HG03159 (cell line): ENCODE data around the gene ADAMTS13.
"Not testable (repeated sequence)": the region's sequence is repeated elsewhere in the genome, so short reads cannot be mapped to it uniquely, and the experiment has no call there.

Experiments
- ATAC-seq: cut with Tn5 transposase; IDR thresholded peaks from one replicate; pipeline ENCODE4 v1.9.1; 2021; ENCODE audit warnings: mild to moderate bottlenecking, moderate library complexity; ENCODE audit not compliant: unreplicated experiment

The ADAMTS13 gene

DNA sequence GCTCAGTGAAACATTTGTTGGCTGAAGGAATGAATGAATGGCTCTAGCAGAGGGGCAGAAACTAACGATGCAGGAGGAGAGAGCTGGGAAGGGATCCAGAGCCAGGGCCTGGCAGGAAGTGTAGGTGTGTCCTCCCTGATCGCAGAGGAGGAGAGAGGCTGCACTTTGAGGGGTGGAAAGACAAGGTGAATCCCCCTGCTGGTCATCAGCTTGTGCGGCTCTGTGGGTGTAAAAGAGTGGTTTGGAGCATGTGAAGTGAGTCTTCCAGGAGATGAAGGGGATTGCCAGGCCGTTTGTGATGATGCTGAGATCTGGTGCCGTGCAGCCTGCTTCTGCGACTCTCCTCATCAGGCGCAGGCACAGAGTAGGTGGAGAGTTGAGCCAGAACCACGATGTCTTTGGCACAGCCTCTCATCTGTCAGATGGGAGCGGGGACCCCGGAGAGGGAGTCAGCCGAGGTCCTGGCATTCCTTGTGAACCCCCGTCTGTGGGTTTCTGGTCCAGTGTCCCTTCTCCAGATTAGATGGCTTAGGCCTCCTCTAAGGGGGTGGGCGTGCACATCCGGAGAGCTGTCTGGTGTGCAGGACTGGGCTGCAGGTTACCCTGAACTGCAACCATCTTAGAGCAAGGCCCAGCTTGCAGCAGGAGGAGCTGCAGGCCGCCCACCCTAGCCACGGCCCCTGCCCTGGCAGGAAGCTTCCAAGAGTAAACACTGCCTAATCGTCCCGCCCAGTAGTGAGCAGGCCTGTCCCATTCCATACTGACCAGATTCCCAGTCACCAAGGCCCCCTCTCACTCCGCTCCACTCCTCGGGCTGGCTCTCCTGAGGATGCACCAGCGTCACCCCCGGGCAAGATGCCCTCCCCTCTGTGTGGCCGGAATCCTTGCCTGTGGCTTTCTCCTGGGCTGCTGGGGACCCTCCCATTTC lies at the start of gene ADAMTS13:
Gene ADAMTS13, plus strand, starts transcription at position 753 of the 928 bp plus-strand sequence. Its CDS starts 77 bp downstream, at position 830.
- ATAC-seq, result no peak

DNA sequence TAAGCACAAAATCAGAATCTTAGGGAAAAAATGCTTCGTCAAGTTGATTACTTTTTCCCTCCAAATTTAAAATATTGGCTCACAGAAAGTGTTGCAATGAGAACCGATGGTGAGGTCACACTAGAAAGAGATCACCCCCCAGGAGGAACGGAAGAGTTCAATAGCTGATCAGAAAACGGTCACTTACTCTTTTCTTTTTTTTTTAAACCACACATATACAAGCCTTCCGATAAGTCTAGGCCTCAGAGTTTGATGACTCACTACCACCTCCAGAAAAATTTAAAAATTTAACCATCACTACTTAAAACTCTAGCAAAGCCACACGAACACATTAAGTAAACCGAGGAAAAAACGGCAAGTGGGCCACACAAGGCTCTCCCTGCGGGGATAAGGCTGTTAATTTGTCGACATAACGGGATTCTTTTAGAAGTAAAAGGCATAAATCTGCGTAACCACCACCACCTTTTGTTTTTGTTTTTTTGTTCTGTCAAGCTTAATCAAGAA lies 47.5 kb upstream of the ADAMTS13 start:
- ATAC-seq, result no peak

DNA sequence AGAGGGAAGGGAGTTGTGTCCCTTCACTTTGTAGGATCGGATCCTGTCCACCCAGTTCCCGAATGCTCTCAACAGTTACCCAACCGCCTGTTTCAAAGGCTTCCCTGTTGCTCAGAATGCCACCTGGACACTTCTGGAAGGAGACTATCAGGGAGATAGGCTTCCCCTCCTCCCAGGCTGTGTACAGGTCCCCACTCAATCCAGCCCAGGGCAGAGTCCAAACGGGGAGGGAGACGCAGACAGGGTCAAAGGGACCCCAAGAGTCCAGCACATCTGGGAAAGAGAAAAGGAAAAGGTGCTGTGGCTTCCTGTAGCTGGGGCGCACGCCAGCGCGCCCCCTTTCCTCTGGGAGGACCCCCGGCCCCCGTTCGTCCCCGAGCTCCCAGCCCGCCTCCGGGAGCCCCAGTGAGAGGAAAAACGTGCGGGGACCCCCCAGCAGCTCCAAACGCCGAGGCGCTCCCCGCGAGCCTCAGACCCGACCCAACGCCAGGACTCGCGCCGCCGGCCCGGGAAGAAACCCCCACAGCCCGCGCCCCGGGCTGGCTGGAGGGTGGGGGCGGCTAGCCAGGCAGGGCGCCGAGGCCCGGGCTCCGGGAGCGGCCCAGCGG lies 46.9 kb upstream of the ADAMTS13 start:
- peak; percentile 9 for ATAC-seq

DNA sequence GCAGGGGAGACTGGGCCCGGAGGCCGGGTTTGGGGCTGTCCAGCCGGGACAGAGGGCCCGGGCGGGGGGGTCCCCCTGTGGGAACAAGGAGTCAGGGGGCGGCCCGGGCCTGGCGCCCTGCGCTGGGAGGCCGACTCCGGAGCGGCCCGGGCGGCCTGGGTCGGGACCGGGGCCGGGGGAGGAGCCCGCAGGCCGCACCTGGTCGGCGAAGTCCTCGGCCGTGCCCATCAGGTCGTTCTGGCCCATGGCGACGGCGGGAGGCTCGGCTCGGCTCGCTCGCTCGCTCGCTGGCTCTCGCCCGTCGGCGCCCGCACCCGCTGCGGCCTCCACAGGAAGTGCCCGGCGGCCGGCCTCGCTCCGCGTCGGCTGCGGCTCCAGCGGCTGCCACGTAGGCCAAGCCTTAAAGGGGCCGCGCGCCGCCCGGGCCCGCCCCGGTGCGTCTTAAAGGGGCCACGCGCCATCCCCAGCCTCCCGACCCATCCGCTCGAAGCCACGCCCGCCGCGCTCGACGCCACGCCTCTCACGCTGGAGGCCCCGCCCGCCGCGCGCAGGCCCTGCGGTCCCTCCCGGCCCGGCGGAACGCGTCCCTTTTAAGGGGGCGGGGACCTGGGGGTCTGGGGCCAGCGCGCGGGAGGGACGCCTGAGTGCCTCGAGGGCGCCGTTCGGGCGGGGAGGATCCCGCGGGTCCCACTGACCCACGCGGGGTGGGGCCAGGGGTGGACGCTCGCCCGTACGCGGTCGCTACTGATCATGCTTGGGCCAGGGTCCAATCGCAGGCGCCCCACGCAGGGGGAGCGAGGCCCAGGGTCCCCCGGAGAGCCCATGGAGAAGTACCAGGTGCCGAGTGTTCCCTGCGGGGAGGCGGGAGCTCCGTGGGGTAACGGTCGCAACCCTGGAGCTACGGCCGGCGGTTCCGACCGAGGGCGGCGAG lies 46.2 kb upstream of the ADAMTS13 start, which contains the start of the genes STKLD1 and SURF4:
Gene STKLD1, plus strand, starts transcription at position 643 of the 931 bp plus-strand sequence. Its CDS starts 108 bp downstream, at position 751.
Gene SURF4, minus strand, starts transcription at position 337 of the 931 bp plus-strand sequence. Its CDS starts 91 bp downstream, at position 246.
- ATAC-seq, result peak; percentile 90

GRCh38 chr9:133377280-133377679 lies 44.9 kb upstream of the ADAMTS13 start:
- ATAC-seq, result not testable (repeated sequence)

- no peak for ATAC-seq
Observed at GRCh38 chr9:133377721-133378216, 44.4 kb upstream of the ADAMTS13 start.

DNA sequence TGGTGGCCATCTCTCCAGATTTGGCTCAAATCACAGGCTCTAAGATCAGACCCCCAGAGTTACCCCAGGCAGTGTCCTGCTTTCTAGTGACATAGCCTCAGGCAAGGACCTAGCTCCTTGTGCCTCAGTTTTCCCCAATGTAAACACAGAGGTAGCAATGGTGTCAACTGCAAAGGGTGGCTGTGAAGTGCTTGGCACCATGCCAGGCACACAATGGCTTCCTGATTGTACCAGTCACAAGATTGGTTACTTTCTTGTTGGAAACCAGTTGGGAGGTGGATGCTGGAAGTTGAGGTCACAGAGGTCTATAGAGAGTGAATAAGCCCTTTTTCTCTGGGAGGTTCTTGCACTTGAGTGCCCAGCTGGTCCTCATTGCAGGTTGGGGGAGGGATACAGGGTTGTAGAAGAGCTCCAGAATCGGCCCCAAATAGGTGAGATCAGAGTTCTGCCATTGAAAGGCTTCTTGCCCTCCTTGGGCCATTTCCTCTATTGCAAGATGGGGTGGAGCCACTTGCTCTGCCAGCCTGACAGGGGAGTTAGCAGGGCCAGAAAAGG lies 43.7 kb upstream of the ADAMTS13 start:
- ATAC-seq, result no peak

GRCh38 chr9:133379153-133380086 lies 42.7 kb upstream of the ADAMTS13 start:
- no peak for ATAC-seq

DNA sequence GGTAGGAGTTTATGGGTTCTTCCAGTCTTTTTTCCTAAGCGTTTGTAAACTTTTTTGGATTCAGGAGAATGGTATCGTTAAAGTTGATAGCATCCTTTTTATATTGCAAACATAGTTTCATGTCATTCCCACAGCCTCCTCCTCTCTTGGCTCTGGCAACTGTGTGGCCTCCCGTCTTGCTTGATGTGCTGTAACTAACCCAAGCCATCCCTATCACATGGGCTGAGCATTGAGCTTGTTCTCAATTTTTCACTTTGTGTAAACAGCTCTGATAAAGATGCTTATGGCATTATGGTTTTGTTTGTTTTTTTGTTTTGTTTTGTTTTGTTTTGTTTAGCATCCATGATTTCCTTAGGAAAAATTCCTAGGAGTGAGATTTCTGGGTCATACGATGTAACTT lies 41.4 kb upstream of the ADAMTS13 start:
- no peak for ATAC-seq

- ATAC-seq, result no peak
Observed at GRCh38 chr9:133382507-133383141, 39.5 kb upstream of the ADAMTS13 start.

DNA sequence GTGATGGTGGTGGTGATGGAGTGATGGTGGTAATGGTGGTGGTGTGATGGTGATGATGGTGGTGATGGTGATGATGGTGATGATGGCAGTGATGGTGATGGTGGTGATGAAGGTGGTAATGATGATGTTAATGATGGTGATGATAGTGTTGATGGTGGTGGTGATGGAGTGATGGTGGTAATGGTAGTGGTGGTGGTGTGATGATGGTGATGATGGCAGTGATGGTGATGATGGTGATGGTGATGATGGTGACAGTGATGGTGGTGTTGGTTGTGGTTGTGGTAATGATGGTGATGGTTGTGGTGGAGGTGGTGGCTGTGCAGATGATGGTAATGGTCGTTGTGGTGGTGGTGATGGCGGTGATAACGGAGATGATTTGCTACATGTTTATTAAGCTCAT lies 38.7 kb upstream of the ADAMTS13 start:
- ATAC-seq, result no peak

- no peak for ATAC-seq
Observed at GRCh38 chr9:133384736-133385321, 37.3 kb upstream of the ADAMTS13 start.

DNA sequence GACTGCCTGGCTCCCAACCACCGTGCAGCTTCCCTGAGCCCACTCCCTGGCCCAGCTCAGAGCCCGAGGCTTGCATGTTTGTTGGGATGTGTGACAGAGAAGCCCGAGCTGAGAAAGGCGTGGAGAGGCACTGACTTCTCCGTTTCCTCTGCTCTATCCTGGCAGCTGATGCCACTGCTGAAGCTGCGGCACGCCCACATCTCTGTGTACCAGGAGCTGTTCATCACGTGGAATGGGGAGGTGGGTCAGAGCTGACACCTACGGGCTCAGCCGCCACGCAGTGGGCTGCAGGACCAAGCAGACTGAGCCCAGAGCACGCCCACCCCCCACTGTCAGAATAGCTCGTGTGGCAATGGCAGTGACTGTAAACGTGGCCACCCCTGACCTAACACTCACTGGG lies 36.7 kb upstream of the ADAMTS13 start:
- ATAC-seq, result no peak

DNA sequence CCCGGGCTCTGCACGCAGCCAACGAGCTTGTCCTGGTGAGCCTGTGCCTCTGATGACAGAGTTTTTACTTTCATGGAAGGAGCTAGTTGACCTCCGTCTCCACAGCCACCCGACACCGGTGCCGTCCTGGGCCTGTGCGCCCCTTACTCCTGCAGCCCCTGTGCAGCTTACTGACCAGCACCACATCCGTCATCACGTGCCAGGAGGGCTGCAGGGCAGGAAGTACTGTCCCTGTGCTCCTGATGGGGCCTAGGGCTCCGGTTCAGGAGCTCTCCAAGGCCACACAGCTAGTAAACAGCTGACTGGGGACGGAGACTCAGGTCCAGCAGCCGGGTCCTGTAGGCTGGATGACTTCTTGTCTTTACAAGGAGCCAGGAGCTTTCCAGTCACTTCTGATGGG lies 35.8 kb upstream of the ADAMTS13 start:
- ATAC-seq, result no peak

- ATAC-seq, result no peak
Observed at GRCh38 chr9:133387680-133388079, 34.5 kb upstream of the ADAMTS13 start.

GRCh38 chr9:133389025-133389557 lies 33.1 kb upstream of the ADAMTS13 start:
- no peak for ATAC-seq

DNA sequence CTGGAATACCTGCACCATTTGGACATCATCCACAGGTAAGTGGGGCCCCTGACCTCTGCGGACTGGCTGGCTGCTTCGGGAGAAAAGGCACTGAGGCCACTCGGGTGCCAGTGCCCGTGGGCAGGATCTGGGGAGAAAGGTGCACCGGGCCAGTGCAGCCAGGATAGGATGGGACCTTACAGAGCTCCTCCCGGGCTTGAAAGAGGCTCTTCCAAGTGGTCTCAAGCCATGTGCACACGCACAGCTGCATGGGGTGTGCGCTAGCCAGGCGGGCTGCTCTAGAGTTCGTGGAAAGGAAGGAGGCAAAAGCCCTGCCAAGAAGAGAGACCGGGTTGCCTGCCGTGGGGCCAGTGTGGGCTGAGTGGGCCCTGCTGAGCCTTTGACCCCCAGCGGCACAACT lies 32.6 kb upstream of the ADAMTS13 start:
- ATAC-seq, result no peak

DNA sequence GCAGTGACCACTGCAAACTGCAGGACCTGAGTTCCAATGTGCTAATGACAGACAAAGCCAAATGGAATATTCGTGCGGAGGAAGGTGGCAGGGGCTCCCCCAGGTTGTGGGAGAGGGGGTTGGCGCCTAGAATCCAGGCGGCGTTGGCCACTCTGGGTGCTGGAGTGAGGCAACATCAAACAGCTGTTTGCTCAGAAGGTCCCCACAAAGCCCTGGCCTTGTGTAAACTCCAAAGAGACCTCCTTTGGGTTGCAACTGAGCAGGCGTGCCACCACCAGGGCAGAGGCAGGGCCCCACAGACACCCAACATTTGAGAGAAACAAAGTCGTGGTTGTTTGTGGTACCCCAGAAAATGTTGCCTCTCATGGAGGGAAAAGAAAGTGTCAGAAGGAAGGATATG lies 31.5 kb upstream of the ADAMTS13 start:
- no peak for ATAC-seq
